LNCAP (cell line): ENCODE data around the gene GHRL.

Experiments used
- TF ChIP-seq, protein P1 (sequence below): fragments of 450-650 bp; IDR thresholded peaks from 2 replicates; pipeline ENCODE4 v1.5.1; 2017; ENCODE audit warnings: mild to moderate bottlenecking

The GHRL gene

GRCh38 chr3:10247679-10248183 is 45.0 kb downstream of the GHRL start:
- TF ChIP-seq, protein P1, sequence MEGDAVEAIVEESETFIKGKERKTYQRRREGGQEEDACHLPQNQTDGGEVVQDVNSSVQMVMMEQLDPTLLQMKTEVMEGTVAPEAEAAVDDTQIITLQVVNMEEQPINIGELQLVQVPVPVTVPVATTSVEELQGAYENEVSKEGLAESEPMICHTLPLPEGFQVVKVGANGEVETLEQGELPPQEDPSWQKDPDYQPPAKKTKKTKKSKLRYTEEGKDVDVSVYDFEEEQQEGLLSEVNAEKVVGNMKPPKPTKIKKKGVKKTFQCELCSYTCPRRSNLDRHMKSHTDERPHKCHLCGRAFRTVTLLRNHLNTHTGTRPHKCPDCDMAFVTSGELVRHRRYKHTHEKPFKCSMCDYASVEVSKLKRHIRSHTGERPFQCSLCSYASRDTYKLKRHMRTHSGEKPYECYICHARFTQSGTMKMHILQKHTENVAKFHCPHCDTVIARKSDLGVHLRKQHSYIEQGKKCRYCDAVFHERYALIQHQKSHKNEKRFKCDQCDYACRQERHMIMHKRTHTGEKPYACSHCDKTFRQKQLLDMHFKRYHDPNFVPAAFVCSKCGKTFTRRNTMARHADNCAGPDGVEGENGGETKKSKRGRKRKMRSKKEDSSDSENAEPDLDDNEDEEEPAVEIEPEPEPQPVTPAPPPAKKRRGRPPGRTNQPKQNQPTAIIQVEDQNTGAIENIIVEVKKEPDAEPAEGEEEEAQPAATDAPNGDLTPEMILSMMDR, result no peak

DNA sequence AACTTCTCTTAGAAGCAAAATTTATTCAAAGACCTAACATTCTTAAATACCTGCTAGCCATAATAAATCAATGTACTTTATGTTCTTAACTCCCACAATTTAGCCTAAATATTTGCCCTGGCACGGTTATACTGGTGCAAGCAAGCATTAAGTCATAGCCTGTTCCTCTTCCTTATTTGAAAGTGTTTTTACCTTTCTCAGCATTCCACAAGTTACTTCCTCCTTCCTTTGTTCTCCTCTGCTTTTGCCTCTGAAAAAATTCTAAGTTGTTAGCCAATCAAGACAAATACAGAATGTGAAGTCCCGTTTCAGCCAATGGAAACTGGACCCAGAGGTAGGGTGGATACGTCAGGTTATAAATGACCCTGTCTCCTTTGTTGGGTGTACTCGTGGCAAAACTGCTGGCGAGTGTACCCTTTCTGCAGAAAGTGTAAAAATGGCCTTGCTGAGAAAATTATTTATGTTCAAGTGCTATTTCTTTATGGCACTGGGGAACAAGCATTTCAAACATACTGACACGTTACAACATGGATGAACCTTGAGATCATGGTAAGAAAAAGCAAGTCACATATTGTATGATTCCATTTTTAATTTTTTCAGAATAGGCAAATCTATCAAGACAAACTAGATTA is 47.5 kb downstream of the GHRL start:
- TF ChIP-seq, protein P1, result no peak

- TF ChIP-seq, protein P1, result no peak
Observed at GRCh38 chr3:10244009-10244408, 48.7 kb downstream of the GHRL start.

- TF ChIP-seq, protein P1, result no peak
Observed at GRCh38 chr3:10242182-10243065, 50.3 kb downstream of the GHRL start.

DNA sequence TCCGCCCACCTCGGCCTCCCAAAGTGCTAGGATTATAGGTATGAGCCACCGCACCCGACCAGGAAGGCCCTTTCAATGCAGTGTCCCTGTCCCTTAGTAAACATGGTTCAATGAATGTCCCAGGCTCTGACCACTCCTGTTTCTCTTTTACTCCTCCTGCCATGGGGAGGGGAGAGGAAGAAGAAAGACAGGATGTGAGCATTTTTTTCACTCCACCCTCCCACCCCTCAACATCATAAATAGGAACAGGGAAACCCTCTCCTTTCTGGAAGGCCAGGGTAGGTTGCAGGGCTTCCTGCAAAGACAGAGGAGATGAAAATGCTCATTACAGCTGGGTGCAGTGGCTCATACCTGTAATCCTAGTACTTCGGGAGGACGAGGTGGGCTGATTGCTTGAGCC is 51.9 kb downstream of the GHRL start:
- TF ChIP-seq, protein P1, result no peak

DNA sequence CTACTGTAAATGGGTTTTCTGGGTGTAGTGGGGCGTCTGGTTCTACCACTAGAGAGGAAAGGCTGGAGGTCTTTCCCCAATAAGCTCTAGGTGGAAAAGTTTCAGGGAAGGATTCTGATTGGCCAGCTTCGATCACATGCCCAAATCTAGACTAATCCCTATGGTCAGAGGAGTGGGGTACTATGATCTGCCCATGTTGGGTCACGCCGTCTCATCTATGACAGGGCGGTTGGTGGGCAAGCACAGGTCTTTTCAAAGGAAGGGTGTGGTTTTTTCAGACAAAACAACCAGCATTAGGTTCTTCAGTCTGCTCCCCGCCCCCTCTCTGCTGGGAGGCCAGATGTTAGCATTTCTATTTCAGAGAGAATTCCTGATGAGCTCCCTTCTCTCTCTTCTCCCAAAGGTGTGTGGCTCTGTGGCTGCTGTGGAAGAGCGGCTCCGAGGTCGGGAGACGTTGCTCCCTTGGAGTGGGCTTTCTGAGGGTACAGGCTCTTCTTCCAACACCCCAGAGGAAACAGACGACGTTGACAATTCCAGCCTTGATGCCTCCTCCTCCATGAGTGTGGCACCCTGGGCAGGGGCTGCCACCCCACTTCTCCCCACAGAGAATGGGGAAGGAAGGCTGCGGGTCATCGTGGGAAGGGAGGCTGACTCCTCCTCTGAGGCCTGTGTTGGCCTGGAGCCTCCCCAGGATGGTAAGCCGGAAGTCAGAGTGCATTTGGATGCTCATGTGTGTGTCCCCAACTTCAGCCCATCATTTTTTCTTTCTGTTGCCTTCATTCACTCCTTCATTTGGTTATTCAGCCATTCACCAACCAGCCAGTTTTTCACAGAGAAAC is 54.2 kb downstream of the GHRL start:
- TF ChIP-seq, protein P1, result no peak
